HG03064 (cell line): Measurements from ENCODE around the gene GRIK1.

Experiments used
- ATAC-seq: cut with Tn5 transposase; IDR thresholded peaks from one replicate; pipeline ENCODE4 v1.9.1; 2021; ENCODE audit warnings: low read depth; ENCODE audit not compliant: unreplicated experiment

GRIK1 gene

DNA sequence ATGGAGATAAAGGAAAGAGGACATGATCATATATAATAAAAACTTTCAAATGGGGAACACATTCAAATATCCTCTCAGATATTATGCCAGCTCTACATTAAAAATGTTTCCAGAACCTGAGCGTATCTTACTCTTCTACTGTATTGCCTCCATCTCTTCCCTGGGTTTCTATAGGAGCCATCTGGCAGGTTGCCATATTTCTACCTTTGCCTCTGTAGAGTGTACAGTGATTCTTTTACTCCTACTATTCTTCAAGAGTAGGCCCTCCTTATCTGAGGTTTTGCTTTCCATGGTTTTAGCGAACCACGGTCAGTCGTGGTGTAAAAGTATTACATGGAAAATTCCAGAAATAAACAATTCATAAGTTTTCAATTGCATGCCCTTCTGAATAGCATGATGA is 259.5 kb downstream of the GRIK1 start:
- ATAC-seq, result no peak

DNA sequence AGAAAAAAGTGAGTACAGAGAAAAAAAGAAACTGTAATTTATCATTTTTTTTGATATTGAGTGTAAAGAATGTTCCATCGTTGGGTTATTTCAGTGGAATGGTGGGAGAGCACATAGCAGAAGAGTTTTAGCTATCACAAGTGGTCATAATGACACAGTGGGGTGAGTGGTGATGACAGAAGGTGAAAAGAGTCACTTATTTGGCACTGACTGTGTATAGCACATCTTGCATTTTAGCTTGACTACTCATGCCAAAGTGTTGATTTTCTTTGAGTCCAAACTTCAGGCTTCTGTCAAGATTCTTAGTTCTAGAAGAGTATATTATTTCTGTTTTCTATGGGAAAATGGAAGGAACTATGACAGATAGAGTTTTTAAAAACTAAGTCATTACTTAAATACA is 261.2 kb downstream of the GRIK1 start:
- ATAC-seq, result no peak

DNA sequence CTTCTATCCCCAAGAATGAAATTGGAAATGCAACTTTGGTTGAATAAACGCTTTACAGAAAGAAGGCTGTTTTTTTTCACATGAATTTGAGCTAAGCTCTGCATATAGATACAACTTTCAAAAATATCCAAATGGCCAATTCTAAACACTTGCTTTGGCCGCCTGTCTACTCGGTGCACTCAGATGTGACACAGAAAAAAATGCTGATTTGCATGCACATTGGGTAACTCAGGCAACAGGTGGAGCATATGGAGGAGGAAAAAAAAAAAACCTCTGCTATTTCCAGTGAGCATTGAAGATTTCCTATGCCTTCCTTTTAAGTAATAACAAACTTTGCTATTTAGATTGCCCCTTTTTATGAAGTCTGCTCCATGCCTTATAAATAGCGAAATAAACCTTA is 262.5 kb downstream of the GRIK1 start:
- ATAC-seq, result no peak

DNA sequence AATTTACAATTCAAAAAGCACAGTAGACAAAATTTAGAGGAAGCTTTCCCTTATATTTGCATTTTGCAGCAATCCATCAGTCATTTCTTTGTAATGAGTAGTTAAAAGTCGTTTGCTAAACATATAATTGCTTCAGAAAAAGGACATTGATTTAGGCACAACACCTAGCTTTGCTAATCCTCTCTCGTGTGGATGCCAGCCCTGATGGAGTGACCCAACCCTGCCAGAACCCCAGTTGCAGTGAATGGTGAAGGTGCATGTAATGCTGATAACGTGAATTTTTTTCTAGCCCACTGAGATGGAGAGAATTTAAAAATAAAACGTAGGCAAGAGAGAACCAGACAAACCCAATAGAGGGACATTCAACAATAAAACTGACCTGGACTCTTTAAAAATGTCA is 263.4 kb downstream of the GRIK1 start:
- ATAC-seq, result no peak

DNA sequence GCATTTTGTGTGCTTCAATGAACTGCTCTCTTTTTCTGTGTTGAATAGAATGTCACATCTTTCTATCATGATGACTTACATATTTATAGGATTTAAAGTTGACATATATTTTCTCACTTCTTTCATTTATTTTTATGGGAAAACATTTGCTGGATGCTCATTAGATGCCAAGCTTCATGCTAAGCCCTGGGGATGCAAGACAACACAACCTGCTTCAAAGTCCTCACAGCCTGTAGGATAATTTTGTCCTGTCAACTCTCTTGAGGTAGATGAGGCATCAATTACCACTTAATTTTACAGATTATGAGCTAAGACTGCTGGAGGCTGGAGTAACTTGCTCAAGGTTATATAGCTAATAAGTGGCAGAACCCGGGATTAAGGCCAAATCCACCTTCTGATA is 264.3 kb downstream of the GRIK1 start:
- ATAC-seq, result no peak

DNA sequence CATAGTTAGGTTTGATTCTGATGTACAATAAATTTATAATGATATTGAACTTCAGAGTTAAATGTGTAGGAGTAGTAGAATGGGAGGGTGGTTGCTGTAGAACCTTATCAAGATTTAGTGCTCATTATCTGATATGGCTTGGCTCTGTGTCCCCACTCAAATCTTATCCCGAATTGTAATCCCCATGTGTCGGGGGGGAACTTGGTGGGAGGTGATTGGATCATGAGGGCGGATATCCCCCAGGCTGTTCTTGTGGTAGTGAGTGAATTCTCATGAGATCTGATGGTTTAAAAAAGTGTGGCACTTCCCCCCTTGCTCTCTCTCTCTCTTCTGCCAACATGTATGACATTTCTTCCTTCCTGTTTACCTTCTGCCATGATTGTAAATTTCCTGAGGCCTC is 265.5 kb downstream of the GRIK1 start:
- ATAC-seq, result no peak

DNA sequence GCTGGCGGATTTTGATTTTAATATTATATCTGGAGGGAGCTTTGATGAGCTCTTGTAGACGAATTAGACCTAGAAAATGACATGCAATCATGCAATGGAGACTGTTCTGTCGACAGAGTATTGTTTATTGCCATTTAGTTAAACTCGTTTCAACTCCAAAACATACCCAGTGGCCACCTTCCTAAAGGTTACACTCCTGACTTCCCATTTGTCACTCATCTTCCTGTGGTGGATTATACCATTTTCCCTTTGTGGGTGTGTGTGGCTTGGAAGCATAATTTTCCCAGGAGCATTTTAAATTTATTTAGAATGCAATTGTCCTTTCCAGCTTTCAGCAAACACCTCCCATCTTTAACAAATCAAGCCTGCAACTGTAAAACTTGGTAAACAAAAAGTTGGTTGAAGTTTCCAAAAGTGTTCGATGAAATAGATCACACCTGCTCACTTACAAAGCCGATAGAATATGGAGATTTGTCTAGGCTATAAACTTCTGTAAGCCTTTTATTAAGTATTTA is 266.6 kb downstream of the GRIK1 start:
- ATAC-seq, result no peak

DNA sequence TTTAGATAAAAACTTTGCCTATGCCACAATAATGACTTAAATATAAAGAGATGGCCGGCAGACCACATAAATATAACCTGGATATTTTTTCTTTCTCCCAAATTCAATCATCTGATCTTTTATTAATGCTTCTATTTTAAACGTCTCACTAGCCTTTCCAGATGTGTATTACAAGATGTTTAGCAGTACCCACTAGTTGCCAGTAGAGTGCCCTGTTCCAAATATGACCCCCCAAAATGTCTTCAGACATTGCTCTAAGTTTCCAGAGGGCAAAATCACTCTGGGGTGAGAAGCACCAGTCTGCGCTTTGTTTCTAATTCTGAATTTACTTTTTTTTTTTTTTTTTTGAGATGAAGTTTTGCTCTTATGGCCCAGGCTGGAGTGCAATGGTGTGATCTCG is 268.1 kb downstream of the GRIK1 start:
- ATAC-seq, result no peak

DNA sequence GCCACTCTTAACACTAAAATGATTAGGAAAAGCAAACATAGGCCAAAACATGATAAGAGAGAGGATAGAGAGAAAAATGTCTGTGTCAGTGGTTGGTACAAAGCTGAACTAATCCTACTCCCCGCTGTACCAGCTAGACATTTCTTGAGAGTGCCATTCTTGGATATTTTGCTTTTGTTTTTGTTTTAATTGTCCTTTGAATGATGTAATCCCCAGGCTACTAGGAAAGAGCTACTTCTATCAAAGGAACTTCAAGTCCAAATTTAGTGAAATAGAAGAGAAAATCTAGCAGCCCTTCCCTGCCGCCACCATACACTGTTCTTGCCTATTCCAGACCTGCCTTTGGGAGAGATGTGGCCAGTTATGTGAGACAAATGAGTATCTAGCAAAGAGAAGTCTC is 269.6 kb downstream of the GRIK1 start:
- ATAC-seq, result no peak

DNA sequence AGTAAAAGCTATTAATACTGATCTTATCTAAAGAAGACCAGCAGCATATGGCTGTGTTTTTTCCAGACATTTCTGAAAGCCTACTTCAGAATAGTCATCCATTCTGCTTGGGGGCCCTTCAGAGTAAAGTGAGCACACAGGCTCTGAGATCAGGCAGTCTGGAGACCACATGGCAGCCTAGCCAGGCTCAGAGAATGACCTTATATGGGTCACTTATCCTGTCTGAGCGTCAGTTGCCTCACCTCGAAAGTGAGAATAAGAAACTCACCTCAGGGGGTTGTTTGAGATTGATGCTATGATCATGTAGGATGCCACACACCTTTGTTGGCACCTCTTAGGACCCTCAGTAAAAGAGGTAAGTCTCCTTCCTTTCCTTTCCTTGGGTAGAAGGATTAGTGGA is 270.4 kb downstream of the GRIK1 start:
- no peak for ATAC-seq

DNA sequence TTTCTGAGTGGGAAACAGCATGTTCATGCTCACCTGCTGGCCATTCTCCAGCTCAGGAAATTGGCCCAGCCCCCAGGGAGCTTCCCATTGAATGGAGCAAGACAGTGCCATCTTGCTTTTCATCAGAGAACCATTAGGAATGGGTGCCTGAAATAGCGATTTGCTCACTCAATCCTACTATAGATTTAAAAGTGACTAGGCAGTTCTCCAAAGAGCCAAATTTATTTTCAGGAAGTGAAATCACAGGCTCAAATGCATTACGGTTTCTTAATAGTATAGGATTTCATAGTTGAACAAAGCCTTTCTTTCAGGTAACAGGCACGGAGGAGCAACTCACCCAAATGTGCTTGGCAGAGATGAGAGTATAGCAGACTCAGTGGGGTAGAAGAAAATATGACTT is 272.1 kb downstream of the GRIK1 start:
- no peak for ATAC-seq

DNA sequence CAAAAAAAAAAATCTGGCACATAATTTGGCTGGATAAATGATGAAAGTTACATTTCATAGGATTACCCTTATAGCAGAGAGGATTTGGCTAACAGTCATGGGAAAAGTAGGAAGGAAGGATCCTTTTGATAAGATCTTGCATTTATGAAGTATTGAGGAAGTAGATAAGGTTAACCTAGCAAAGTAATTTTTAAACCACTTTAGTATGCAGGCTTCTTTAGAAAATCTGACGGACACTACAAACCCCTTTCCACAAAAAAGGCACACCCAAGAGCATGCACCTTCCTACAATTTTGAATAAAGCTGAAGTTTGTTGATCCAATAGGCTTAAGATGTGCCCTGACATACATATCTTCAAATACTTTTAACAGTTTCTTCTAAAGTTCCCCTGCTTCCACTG is 275.2 kb downstream of the GRIK1 start:
- ATAC-seq, result no peak

DNA sequence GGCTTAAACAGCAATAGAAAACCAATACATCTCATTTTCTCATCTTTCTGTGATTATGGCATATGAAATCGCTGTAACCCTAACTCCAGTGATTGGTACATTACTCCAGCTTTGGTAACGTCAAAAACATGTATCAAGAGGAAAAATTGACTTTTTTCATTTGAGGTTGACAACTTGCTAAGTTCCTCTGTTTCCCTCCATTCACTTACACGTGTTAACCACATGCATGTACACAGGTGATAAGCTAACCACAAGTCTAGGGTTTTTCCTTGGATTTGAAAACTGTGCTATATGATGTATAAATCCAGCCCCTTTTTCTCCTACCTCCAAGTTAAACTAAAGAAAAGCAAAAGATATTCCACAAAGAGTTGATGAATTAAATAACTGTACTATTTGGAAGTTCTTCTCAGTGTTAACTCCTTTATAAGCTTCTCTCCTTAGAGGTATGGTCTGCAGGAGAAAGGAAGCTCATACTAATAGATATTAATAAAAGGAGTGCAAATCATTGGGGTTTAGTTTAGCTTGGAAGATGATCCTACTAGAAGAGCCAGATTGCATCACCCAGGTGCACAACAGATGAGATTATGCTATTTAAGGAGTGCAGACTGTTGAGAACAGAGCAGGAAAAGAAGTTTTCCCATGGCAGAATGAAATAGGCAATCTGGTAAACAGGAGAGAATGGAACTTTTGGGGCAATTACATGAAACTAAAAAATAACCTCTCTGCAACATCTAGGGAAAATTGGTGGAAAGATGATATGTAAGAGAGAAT is 277.9 kb downstream of the GRIK1 start:
- no peak for ATAC-seq

DNA sequence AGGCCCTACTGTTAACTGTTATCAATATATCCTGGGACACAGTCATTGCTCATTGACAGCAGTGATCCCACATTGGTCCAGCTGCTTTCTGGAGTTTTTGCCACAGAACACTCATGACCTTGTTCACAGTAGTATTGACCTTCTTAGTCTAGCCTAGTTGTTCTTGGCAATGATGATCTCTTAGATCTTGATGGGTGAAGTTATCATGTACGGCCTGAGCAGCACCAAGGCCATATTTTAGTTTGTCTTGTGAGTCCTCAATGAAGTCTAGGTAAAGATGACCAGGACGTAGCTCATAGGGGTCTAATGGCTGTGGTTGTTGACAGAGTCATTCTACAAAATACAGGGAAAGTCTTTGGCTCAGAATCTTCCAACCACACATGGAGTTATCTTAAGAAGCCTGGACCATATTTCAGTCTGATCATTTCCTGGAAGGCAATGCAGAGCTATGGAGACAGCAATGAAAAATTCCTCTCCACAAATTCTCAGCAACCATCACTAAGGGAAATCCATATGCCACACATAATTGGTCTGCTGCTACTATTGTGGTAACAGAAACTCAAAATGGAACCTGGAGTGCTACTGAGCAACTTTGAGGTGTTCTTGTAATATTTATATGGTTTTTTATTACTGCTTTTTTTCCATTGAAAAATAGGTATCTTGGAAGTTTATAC is 279.6 kb downstream of the GRIK1 start:
- no peak for ATAC-seq

DNA sequence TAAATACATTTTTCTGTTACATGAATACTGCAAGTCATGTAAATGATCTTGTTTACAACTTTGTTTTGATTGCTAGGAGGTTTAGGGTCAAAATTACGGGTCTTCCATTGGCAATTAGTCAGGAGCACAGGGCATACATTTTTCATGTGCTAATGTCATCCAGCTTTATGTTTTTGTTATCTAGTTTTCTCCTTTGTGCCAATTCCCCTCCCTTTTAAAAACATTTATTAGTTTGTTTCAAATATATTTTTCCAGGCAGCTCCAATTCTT is 280.9 kb downstream of the GRIK1 start:
- ATAC-seq, result no peak

DNA sequence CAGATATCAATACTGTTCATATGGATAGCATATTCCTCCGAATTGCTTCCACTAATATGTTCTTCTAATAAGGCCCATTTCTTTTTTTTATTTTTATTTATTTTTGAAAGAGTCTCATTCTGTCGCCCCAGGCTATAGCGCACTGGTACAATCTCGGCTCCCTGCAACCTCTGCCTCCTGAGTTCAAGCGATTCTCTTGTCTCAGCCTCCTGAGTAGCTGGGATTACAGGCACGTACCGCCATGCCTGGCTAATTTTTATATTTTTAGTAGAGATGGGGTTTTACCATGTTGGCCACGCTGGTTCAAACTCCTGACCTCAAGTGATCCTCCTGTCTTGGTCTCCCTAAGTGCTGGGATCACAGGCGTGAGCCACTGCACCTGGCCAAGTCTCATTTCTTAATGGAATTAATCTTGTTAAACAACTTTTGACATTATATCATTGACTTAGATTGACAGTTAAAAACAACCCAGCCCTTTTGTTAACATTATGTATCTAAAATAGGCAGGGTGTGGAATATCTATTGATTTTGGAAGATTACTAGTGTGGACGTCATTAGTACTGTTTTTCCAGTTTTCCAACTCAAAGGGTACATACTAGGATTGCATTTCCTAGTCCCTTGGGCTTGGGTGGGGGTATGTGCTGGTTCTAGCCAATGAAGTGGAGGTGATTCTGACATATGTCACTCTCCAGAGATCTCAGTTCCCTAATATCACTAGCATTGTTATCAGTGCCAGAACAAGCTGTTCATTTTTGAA is 281.4 kb downstream of the GRIK1 start:
- ATAC-seq, result no peak

DNA sequence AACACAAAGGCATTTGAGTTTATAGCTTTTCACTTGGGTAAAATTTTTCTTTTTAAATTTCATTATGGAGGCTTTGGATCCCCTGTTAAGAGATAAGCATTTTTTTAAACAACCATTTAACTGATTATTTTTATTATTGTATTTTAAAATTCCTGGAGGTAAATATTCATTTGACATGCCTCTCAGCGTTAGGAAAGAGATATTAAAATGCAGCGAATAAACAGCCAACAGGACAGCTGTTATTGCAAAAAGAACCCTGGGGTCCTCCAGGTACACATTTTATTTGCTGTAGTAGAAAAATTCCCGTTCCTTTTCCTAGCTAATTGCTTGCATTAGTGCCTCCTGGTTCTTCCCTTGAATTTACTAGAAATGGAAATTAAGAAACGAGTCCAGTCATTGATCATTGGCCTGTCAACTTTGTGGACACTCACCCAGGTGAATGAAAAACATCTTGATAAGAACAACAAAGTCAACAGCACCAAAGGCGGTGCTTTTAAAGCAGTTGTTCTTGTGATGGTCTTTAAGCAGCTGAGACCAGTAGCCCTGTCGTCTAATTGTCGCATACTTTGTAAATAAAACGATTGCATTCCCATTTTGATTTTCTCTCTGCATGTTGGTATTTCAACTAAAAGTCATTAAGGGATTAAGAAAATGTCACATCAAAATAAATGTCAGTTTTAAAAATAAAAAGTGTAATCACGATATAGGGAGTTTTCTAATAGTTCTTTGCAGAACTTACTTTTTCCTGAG is 282.4 kb downstream of the GRIK1 start:
- no peak for ATAC-seq

DNA sequence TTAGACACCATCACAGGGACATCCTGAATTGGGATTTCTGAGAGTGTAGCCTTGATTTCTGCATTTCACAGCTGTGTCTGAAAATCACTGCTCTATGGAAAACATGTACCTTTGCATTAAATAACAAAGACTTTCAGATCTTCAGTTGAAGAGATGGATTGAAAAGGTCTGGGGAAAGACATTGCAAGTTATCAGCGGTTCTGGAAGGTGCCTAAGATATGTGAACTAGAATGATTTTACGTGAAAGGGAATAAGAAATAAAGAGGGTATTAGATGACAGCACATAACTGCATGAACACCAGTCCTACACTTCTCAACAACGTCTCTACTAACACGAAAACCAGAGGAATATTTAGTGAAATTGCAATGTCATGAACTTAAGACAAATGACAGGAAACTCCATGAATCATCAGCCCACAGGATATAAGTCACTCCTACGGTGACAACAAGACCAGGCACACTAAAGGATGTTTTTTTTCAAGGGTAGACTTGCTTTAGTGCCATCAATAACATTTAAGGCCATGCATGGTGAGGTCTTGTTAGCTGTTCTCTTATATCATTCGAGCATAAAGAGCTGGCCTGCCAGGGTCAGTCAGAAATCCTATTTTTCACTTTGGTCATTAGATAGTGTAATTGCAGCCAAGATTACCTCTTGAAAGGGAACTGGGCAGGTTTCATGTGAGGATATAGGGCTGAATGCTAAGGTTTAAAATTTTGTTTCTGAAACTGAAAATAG is 283.1 kb downstream of the GRIK1 start:
- ATAC-seq, result no peak

DNA sequence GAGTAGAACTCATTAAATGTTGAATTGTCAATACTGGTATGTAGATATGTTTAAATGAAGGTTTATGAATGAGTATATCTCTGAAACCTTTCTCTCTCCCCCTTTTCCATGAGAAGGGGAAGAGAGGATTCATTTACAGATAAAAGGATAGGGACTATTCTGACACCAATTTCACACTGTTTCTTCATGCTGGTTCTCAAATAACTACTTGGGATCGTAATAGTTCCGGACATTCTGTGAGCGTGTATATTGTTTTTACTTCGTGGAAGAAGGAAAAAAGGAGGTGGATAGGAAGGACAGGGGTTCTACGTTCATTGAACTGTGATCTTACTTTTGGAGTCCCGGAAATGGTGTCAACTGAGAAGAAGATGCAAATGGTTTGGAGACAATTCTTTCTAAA is 284.2 kb downstream of the GRIK1 start:
- no peak for ATAC-seq

DNA sequence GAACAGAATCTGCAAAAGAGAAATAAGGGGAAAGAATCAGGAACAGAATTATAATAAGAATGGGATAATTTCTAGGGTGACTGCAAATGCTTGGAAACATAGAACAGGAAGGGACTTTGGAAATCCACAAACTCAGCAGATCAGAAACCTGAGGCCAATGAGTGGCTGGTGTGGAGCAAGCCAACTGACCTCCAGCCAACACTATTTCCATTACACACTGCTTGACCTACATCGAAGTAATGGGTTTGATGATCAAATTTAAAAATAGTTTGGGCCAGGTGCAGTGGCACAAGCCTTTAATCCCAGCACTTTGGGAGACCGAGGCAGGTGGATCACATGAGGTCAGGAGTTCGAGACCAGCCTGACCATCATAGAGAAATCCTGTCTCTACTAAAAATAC is 284.9 kb downstream of the GRIK1 start:
- ATAC-seq, result no peak
